Vagina (tissue), 2 donors: ENCODE measurements around the gene FNDC3A. TPM values are rescaled to one million over a fixed set of nuclear protein-coding genes. Genes with fewer than 3 reads are reported as not detected.
"Not testable (repeated sequence)": the region's sequence is repeated elsewhere in the genome, so short reads cannot be mapped to it uniquely, and the experiment has no call there.

Source experiments
- DNase-seq, 2 donors: peaks; one replicate each; pipeline ENCODE4 v3.0.0-alpha.2; 2017; ENCODE audit errors: extremely low spot score in 2 of 2
- H3K27ac ChIP-seq: fragments of 200-600 bp; sonication (generic); one replicate; pipeline ENCODE4 v1.5.1; 2019
- H3K27me3 ChIP-seq: fragments of 200-600 bp; sonication (generic); one replicate; pipeline ENCODE4 v1.5.1; 2019
- H3K36me3 ChIP-seq, 2 donors: fragments of 200-600 bp; sonication (generic); one replicate each; pipeline ENCODE4 v1.5.1; 2017 to 2019
- H3K4me1 ChIP-seq: fragments of 200-600 bp; sonication (generic); one replicate; pipeline ENCODE4 v1.5.1; 2019
- H3K4me3 ChIP-seq, 2 donors: fragments of 200-600 bp; sonication (generic); 1 replicate in 1 of 2; 2 replicates in 1 of 2; pipeline ENCODE4 v1.5.1; 2016 to 2019
- H3K9me3 ChIP-seq: fragments of 200-600 bp; sonication (generic); one replicate; pipeline ENCODE4 v1.5.1; 2019
- CTCF ChIP-seq, 3 experiments: fragments of 450-650 bp in 2 of 3; fragments of 200-600 bp in 1 of 3; sonication (generic) in 1 of 3; IDR thresholded peaks; one replicate each; pipeline ENCODE4 v1.5.1; 2017 to 2019; ENCODE audit warnings: antibody characterized with exemption in 3 of 3, mild to moderate bottlenecking in 2 of 3, moderate library complexity in 2 of 3
- POLR2A ChIP-seq, 2 donors: fragments of 450-650 bp; IDR thresholded peaks; one replicate each; pipeline ENCODE4 v1.6.1; 2017; ENCODE audit warnings: antibody characterized with exemption in 2 of 2, mild to moderate bottlenecking in 2 of 2, moderate library complexity in 2 of 2
- POLR2AphosphoS5 ChIP-seq, 2 donors: sonication (generic); formaldehyde crosslinking; IDR thresholded peaks; one replicate each; pipeline ENCODE4 v1.9.0; 2017; ENCODE audit warnings: antibody characterized with exemption in 2 of 2, mild to moderate bottlenecking in 2 of 2, low read depth in 1 of 2; ENCODE audit not compliant: insufficient read depth in 1 of 2
- intact Hi-C: fragments of 100-400 bp; cut with DNase I; formaldehyde crosslinking; loops from one replicate; pipeline ENCODE4 v1.15.1; 2023
- total RNA-seq: library from RNA; depleted of rRNA; stranded (reverse); fragments of >200 nt; gene quantifications from one replicate; pipeline ENCODE4 v1.2.3, GENCODE V29; 2016

FNDC3A gene
- total RNA-seq, 1 donor from 2014 or later, result 32.2 TPM

- no peak for DNase-seq
- no peak overlapping the region for H3K27ac ChIP-seq
- H3K27me3 ChIP-seq, result no peaks in the 10 kb centered on the region
- intact Hi-C loops, result no loop called here
- H3K36me3 ChIP-seq, result no peaks in the 10 kb centered on the region
- H3K4me3 ChIP-seq, result no peak overlapping the region
- H3K9me3 ChIP-seq, result no peaks in the 10 kb centered on the region
- no peaks in the 10 kb centered on the region for H3K4me1 ChIP-seq
- no peak for TF ChIP-seq POLR2A (IDR thresholded peaks at IDR 0.05)
- no peak for TF ChIP-seq POLR2AphosphoS5 (IDR thresholded peaks at IDR 0.05; ENCODE audit: insufficient read depth in 1 of 2, low read depth in 1 of 2)
- no peak for TF ChIP-seq CTCF (IDR thresholded peaks at IDR 0.05)
Measured at GRCh38 chr13:49055021-49055420, 79.3 kb downstream of the FNDC3A start.

GRCh38 chr13:49057176-49057575 is 81.5 kb downstream of the FNDC3A start:
- TF ChIP-seq POLR2A (IDR thresholded peaks at IDR 0.05), result no peak
- no peak for TF ChIP-seq POLR2AphosphoS5 (IDR thresholded peaks at IDR 0.05; ENCODE audit: insufficient read depth in 1 of 2, low read depth in 1 of 2)
- Histone ChIP-seq H3K4me1 (no peaks in the 10 kb centered on the region), H3K27ac (no peak overlapping the region)

GRCh38 chr13:49058761-49059160 is 83.0 kb downstream of the FNDC3A start:
- no peaks in the 10 kb centered on the region for H3K27me3 ChIP-seq
- no peak overlapping the region for H3K27ac ChIP-seq
- H3K4me1 ChIP-seq, result no peaks in the 10 kb centered on the region
- no peaks in the 10 kb centered on the region for H3K36me3 ChIP-seq
- no peaks in the 10 kb centered on the region for H3K9me3 ChIP-seq
- intact Hi-C loops, result no loop called here
- no peak for DNase-seq
- TF ChIP-seq CTCF (IDR thresholded peaks at IDR 0.05) (no peak), POLR2A (IDR thresholded peaks at IDR 0.05) (no peak), POLR2AphosphoS5 (IDR thresholded peaks at IDR 0.05; ENCODE audit: insufficient read depth in 1 of 2, low read depth in 1 of 2) (no peak)
- no peak overlapping the region for H3K4me3 ChIP-seq

More at GRCh38 chr13:49057176-49057575, 81.5 kb downstream of the FNDC3A start:
- Histone ChIP-seq H3K4me3 (no peak overlapping the region), H3K36me3 (no peaks in the 10 kb centered on the region), H3K27me3 (no peaks in the 10 kb centered on the region), H3K9me3 (no peaks in the 10 kb centered on the region)
- no peak for DNase-seq
- intact Hi-C loops, result no loop called here

GRCh38 chr13:49060678-49061387 is 85.1 kb downstream of the FNDC3A start:
- H3K27ac ChIP-seq, result no peak overlapping the region
- no peak overlapping the region for H3K4me3 ChIP-seq
- no peaks in the 10 kb centered on the region for H3K27me3 ChIP-seq
- no peaks in the 10 kb centered on the region for H3K36me3 ChIP-seq
- TF ChIP-seq POLR2AphosphoS5 (IDR thresholded peaks at IDR 0.05; ENCODE audit: insufficient read depth in 1 of 2, low read depth in 1 of 2), result no peak
- TF ChIP-seq POLR2A (IDR thresholded peaks at IDR 0.05), result no peak
- TF ChIP-seq CTCF (IDR thresholded peaks at IDR 0.05), result no peak
- no peaks in the 10 kb centered on the region for H3K9me3 ChIP-seq
- intact Hi-C loops, result no loop called here
- no peak for DNase-seq
- no peaks in the 10 kb centered on the region for H3K4me1 ChIP-seq

GRCh38 chr13:49061388-49061752 is 85.7 kb downstream of the FNDC3A start:
- DNase-seq, H3K9me3 ChIP-seq, H3K36me3 ChIP-seq, H3K4me1 ChIP-seq, H3K4me3 ChIP-seq, H3K27me3 ChIP-seq, H3K27ac ChIP-seq, intact Hi-C loops: not testable (repeated sequence)

GRCh38 chr13:49062297-49062896 is 86.7 kb downstream of the FNDC3A start:
- DNase-seq, result no peak
- TF ChIP-seq POLR2A (IDR thresholded peaks at IDR 0.05) (no peak), CTCF (IDR thresholded peaks at IDR 0.05) (no peak), POLR2AphosphoS5 (IDR thresholded peaks at IDR 0.05; ENCODE audit: insufficient read depth in 1 of 2, low read depth in 1 of 2) (no peak)
- intact Hi-C loops, result no loop called here
- no peak overlapping the region for H3K27ac ChIP-seq
- no peaks in the 10 kb centered on the region for H3K9me3 ChIP-seq
- no peaks in the 10 kb centered on the region for H3K36me3 ChIP-seq
- H3K4me1 ChIP-seq, result no peaks in the 10 kb centered on the region
- no peaks in the 10 kb centered on the region for H3K27me3 ChIP-seq
- no peak overlapping the region for H3K4me3 ChIP-seq
